Posterior vena cava (tissue), 2 donors: ENCODE results near the gene BGN. TPM values are rescaled to one million over a fixed set of nuclear protein-coding genes. Genes with fewer than 3 reads are reported as not detected.

Experiments used
- DNase-seq: peaks from one replicate; pipeline ENCODE4 v3.0.0-alpha.2; 2020; ENCODE audit warnings: low spot score
- intact Hi-C, 2 donors: fragments of 100-400 bp; cut with DNase I; formaldehyde crosslinking; loops; one replicate each; pipeline versions ENCODE4 v1.14.1 to v1.14.2; 2022 to 2023
- long read RNA-seq, 2 donors: library from polyadenylated mRNA; unstranded; transcript quantifications; one replicate each; pipeline ENCODE4 v2.0.0, GENCODE V29; 2020 to 2021
- total RNA-seq, 2 donors: library from RNA; stranded (reverse); fragmentation: NEBNext Ultra II Directional; extraction: Animal tissue kit (Norgen Biotek cat#: 25700); gene quantifications; one replicate each; pipeline ENCODE4 v1.2.1, GENCODE V29; 2021
- donor health status: DM: yes; HTN: yes; CAD: no.
- donor health status: DM: yes; HTN: yes; CAD: no.

The BGN gene
- total RNA-seq, result 100 to 1,000 TPM; 392 to 743 TPM
- long read RNA-seq, donor 1, transcript BGN-201 (8 exons, 2,402 nt), result major isoform, 101 of 191 reads
- long read RNA-seq, donor 1, partial matches to known transcripts, result 83 of 191 reads
- long read RNA-seq, donor 1, other reads (novel, unspliced or antisense), result 7 of 191 reads
- long read RNA-seq, donor 2, transcript BGN-201 (8 exons, 2,402 nt), result major isoform, 96 of 191 reads
- long read RNA-seq, donor 2, partial matches to known transcripts, result 94 of 191 reads
- long read RNA-seq, donor 2, other reads (novel, unspliced or antisense), result 1 of 191 reads

- intact Hi-C loops, result loop anchor here in 1 of 2 donors (1.0 kb wide), 1 partner anchor 46 kb away; no protein-coding TSS in a partner anchor
- DNase-seq, result peak; percentile 92
These were observed at the start of gene BGN for GRCh38 chrX:153494541-153495361. Gene BGN, plus strand, starts transcription at chrX:153494980. Its CDS starts 9,652 bp downstream, at chrX:153504632.

GRCh38 chrX:153445106-153445855 lies 49.5 kb upstream of the BGN start:
- DNase-seq, result peak; percentile 68
- intact Hi-C loops, result loop anchor here in 1 of 2 donors (10.0 kb wide), 1 partner anchor 410 kb away; no protein-coding TSS in a partner anchor

- DNase-seq, result peak; percentile 64
- intact Hi-C loops, result loop anchor here in 1 of 2 donors (10.0 kb wide), 1 partner anchor 411 kb away; no protein-coding TSS in a partner anchor
These were observed 48.7 kb upstream of the BGN start, which contains the start of gene TREX2 for GRCh38 chrX:153445856-153446635. Gene TREX2, minus strand, starts transcription at chrX:153446056. Its CDS starts 626 bp downstream, at chrX:153445430.

GRCh38 chrX:153446636-153446936 lies 48.2 kb upstream of the BGN start:
- peak; percentile 68 for DNase-seq
- intact Hi-C loops, result loop anchor here in 1 of 2 donors (10.0 kb wide), 1 partner anchor 412 kb away; no protein-coding TSS in a partner anchor

- peak; percentile 69 for DNase-seq
- intact Hi-C loops, result loop anchor here in 1 of 2 donors (10.0 kb wide), 1 partner anchor 412 kb away; no protein-coding TSS in a partner anchor
These were observed 47.7 kb upstream of the BGN start for GRCh38 chrX:153446950-153447580.

- no peak for DNase-seq
- intact Hi-C loops, result loop anchor here in 1 of 2 donors (10.0 kb wide), 1 partner anchor 413 kb away; no protein-coding TSS in a partner anchor
These were observed 47.2 kb upstream of the BGN start for GRCh38 chrX:153447581-153447960.

GRCh38 chrX:153448556-153449367 lies 46.0 kb upstream of the BGN start:
- intact Hi-C loops, result loop anchor here in 1 of 2 donors (10.0 kb wide), 1 partner anchor 414 kb away; no protein-coding TSS in a partner anchor
- DNase-seq, result peak; percentile 54

GRCh38 chrX:153449368-153450113 lies 45.2 kb upstream of the BGN start:
- intact Hi-C loops, result loop anchor here in 1 of 2 donors (10.0 kb wide), 1 partner anchor 415 kb away; no protein-coding TSS in a partner anchor
- DNase-seq, result peak; percentile 69

GRCh38 chrX:153450114-153450948 lies 44.4 kb upstream of the BGN start:
- DNase-seq, result peak; percentile 72

GRCh38 chrX:153450949-153451277 lies 43.9 kb upstream of the BGN start:
- intact Hi-C loops, result no loop called here
- DNase-seq, result peak; percentile 62

More at GRCh38 chrX:153450114-153450948, 44.4 kb upstream of the BGN start:
- intact Hi-C loops, result no loop called here

GRCh38 chrX:153454901-153455550 lies 39.8 kb upstream of the BGN start:
- no peak for DNase-seq
- intact Hi-C loops, result no loop called here

GRCh38 chrX:153455571-153455970 lies 39.2 kb upstream of the BGN start:
- intact Hi-C loops, result no loop called here
- no peak for DNase-seq

GRCh38 chrX:153456161-153456560 lies 38.6 kb upstream of the BGN start:
- intact Hi-C loops, result no loop called here
- DNase-seq, result no peak

- DNase-seq, result no peak
- intact Hi-C loops, result no loop called here
These were observed 38.1 kb upstream of the BGN start for GRCh38 chrX:153456704-153457103.

- DNase-seq, result no peak
- intact Hi-C loops, result no loop called here
These were observed 37.5 kb upstream of the BGN start for GRCh38 chrX:153457136-153457825.
